Nephron progenitor cell (in vitro differentiated cells): ENCODE measurements around the gene TMEM272.

Source experiments
- DNase-seq: peaks from one replicate; pipeline ENCODE4 v3.0.0; 2021
- H3K27ac Mint-ChIP-seq: 2 replicates; pipeline ENCODE4 v1.8.0; 2021; ENCODE audit warnings: mild to moderate bottlenecking, moderate library complexity, mixed read lengths
- H3K27me3 Mint-ChIP-seq: 2 replicates; pipeline ENCODE4 v1.8.0; 2021; ENCODE audit warnings: mild to moderate bottlenecking, low read depth, mixed read lengths; ENCODE audit not compliant: poor library complexity
- H3K36me3 Mint-ChIP-seq: 2 replicates; pipeline ENCODE4 v1.8.0; 2021; ENCODE audit warnings: low read depth, mixed read lengths
- H3K4me1 Mint-ChIP-seq: 2 replicates; pipeline ENCODE4 v1.8.0; 2021; ENCODE audit warnings: mixed read lengths
- H3K4me3 Mint-ChIP-seq: 2 replicates; pipeline ENCODE4 v1.8.0; 2021; ENCODE audit warnings: mild to moderate bottlenecking, moderate library complexity, mixed read lengths
- H3K9me3 Mint-ChIP-seq: 2 replicates; pipeline ENCODE4 v1.8.0; 2021; ENCODE audit warnings: mild to moderate bottlenecking, moderate library complexity, mixed read lengths
- CTCF ChIP-seq: fragments of 200-600 bp; sonication (generic); IDR thresholded peaks from 2 replicates; pipeline ENCODE4 v1.5.0; 2021; ENCODE audit warnings: antibody characterized with exemption

Gene TMEM272

DNA sequence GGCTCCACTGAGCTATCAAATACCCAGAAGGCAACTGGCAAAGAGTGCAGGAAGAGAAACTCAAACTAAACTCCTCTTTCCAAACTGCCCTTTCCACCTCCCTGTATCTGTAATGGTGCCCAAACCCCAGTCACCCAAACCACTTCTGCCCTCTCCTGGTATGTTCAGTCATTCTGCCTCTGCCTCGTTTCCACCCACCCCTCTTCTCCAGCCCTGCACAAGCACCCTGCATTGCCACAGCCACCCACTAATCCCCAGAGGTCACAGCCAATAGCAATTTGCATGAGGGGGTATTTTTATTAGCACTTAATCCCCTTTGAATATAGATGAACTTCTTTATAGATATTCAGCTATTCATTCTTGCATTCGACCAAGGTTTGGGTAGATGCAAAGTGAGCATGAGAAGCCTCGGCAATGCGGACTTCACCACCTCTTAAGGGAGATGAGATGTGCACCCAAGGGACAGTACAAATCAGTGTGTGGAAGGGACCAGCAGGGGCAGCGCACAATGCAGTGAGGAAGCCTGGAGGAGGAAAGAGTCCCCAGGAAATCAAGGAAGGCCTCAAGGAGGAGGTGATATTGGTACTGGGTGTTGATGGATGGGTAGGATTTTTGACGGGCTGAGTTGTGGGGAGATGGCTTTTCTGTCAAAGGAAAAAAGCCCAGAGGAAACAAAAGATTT lies 12.4 kb downstream of the TMEM272 start:
- Mint-ChIP-seq H3K4me3 (no peak overlapping the region), H3K27me3 (peaks cover 14% of the 10 kb centered on the region), H3K27ac (no peak overlapping the region), H3K9me3 (no peaks in the 10 kb centered on the region), H3K36me3 (no peaks in the 10 kb centered on the region), H3K4me1 (no peaks in the 10 kb centered on the region)
- no peak for DNase-seq
- TF ChIP-seq CTCF: no peak

DNA sequence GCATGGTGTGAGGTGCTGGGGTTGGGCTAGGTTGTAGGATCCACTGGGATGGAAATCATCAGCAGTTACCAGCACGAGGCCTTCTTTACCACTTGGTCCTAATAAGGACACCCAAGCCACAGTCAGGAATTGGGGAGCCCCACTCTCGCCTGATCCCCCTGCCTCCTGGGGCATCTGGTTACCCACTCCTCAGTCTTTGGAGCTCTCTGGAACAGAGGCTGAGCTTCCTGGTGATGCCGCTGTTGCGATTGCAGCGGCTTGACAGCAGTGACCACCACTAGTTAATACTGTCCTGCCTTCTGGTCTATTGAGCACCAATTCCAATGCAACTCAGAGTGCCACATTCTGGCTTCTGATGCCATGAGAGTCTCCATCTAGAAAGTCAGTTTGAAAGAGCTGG lies 13.5 kb downstream of the TMEM272 start:
- DNase-seq: no peak
- no peaks in the 10 kb centered on the region for H3K36me3 Mint-ChIP-seq
- peaks cover 14% of the 10 kb centered on the region for H3K27me3 Mint-ChIP-seq
- no peaks in the 10 kb centered on the region for H3K4me1 Mint-ChIP-seq
- H3K9me3 Mint-ChIP-seq: no peaks in the 10 kb centered on the region
- no peak overlapping the region for H3K27ac Mint-ChIP-seq
- TF ChIP-seq CTCF: no peak
- H3K4me3 Mint-ChIP-seq: no peak overlapping the region

DNA sequence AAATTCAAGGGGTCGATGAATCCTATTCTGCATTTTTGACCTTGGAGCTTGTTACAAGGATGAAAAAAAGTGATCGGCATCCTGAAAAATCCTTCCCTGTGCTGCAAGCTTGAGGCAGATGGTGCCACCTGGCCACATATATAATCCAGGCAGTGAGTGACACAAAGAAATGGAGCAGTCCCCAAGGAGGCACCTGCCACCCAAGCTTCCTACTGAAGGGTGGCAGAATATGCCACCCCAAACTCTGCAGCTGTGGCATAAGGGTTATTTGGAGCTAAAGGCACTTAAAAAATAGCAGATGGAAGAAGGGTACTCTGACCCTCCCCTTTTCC lies 15.4 kb downstream of the TMEM272 start:
- Mint-ChIP-seq H3K27me3 (peaks cover 14% of the 10 kb centered on the region), H3K36me3 (no peaks in the 10 kb centered on the region), H3K27ac (no peak overlapping the region), H3K9me3 (no peaks in the 10 kb centered on the region), H3K4me3 (no peak overlapping the region), H3K4me1 (no peaks in the 10 kb centered on the region)
- no peak for TF ChIP-seq CTCF
- no peak for DNase-seq

- no peaks in the 10 kb centered on the region for H3K36me3 Mint-ChIP-seq
- no peak overlapping the region for H3K4me3 Mint-ChIP-seq
- TF ChIP-seq CTCF: no peak
- no peaks in the 10 kb centered on the region for H3K4me1 Mint-ChIP-seq
- no peak overlapping the region for H3K27ac Mint-ChIP-seq
- no peak for DNase-seq
- H3K9me3 Mint-ChIP-seq: no peaks in the 10 kb centered on the region
- H3K27me3 Mint-ChIP-seq: peaks cover 11% of the 10 kb centered on the region
Measured at GRCh38 chr13:51828730-51829567, 16.0 kb downstream of the TMEM272 start.

GRCh38 chr13:51827254-51827653 lies 17.7 kb downstream of the TMEM272 start:
- no peak overlapping the region for H3K27ac Mint-ChIP-seq

More at GRCh38 chr13:51827254-51827653, 17.7 kb downstream of the TMEM272 start:
- TF ChIP-seq CTCF: no peak
- H3K4me1 Mint-ChIP-seq: no peaks in the 10 kb centered on the region
- peaks cover 8% of the 10 kb centered on the region for H3K27me3 Mint-ChIP-seq
- DNase-seq: no peak
- H3K36me3 Mint-ChIP-seq: no peaks in the 10 kb centered on the region
- no peak overlapping the region for H3K4me3 Mint-ChIP-seq
- no peaks in the 10 kb centered on the region for H3K9me3 Mint-ChIP-seq
